H9 (cell line): ENCODE measurements around the gene SLCO2A1. TPM values are rescaled to one million over a fixed set of nuclear protein-coding genes. Genes with fewer than 3 reads are reported as not detected.

ENCODE experiments used
- DNase-seq: peaks from one replicate; pipeline ENCODE4 v3.0.0-alpha.2; 2017
- H2AFZ ChIP-seq: one replicate; pipeline ENCODE4 v1.6.1; 2013; ENCODE audit warnings: mild to moderate bottlenecking, low read length, control low read depth, moderate library complexity
- H2AK5ac ChIP-seq: 2 replicates; pipeline ENCODE4 v1.6.1; 2013; ENCODE audit warnings: low read length, control low read depth, mixed read lengths; ENCODE audit not compliant: insufficient read length
- H2BK120ac ChIP-seq: one replicate; pipeline ENCODE4 v1.6.1; 2013; ENCODE audit warnings: low read depth, mild to moderate bottlenecking, low read length, control low read depth, inconsistent platforms; ENCODE audit not compliant: poor library complexity, severe bottlenecking
- H2BK12ac ChIP-seq: 2 replicates; pipeline ENCODE4 v1.6.1; 2013; ENCODE audit warnings: low read length, control low read depth, mixed read lengths, low read depth; ENCODE audit not compliant: insufficient read length
- H2BK15ac ChIP-seq: 2 replicates; pipeline ENCODE4 v1.6.1; 2013; ENCODE audit warnings: low read depth, low read length, control low read depth
- H2BK20ac ChIP-seq: one replicate; pipeline ENCODE4 v1.6.1; 2013; ENCODE audit warnings: low read depth, mild to moderate bottlenecking, low read length, control low read depth, inconsistent platforms; ENCODE audit not compliant: poor library complexity, severe bottlenecking
- H2BK5ac ChIP-seq: 2 replicates; pipeline ENCODE4 v1.6.1; 2013; ENCODE audit warnings: low read length, control low read depth, mixed read lengths; ENCODE audit not compliant: insufficient read length
- H3K14ac ChIP-seq: 2 replicates; pipeline ENCODE4 v1.6.1; 2013; ENCODE audit warnings: low read length, control low read depth; ENCODE audit not compliant: insufficient read depth
- H3K18ac ChIP-seq: 2 replicates; pipeline ENCODE4 v1.6.1; 2013; ENCODE audit warnings: low read depth, mild to moderate bottlenecking, mixed read lengths, low read length, control low read depth; ENCODE audit not compliant: insufficient read length
- H3K23ac ChIP-seq: 2 replicates; pipeline ENCODE4 v1.6.1; 2013; ENCODE audit warnings: low read length, control low read depth, mixed read lengths, low read depth; ENCODE audit not compliant: insufficient read length
- H3K23me2 ChIP-seq: 2 replicates; pipeline ENCODE4 v1.6.1; 2013; ENCODE audit warnings: low read depth, mild to moderate bottlenecking, mixed read lengths, low read length, control low read depth; ENCODE audit not compliant: insufficient read length, poor library complexity, severe bottlenecking
- H3K27ac ChIP-seq: 2 replicates; pipeline ENCODE4 v1.5.1; 2013; ENCODE audit warnings: low read length, control low read depth, mixed read lengths, low read depth; ENCODE audit not compliant: insufficient read length
- H3K27me3 ChIP-seq: 2 replicates; pipeline ENCODE4 v1.6.1; 2013; ENCODE audit warnings: low read length, control low read depth, inconsistent platforms; ENCODE audit not compliant: insufficient read depth
- H3K4ac ChIP-seq: 2 replicates; pipeline ENCODE4 v1.6.1; 2013; ENCODE audit warnings: low read depth, mild to moderate bottlenecking, control low read depth, inconsistent platforms, low read length, moderate library complexity
- H3K4me1 ChIP-seq: 2 replicates; pipeline ENCODE4 v1.6.1; 2013; ENCODE audit warnings: low read length, control low read depth, inconsistent platforms; ENCODE audit not compliant: insufficient read depth
- H3K4me2 ChIP-seq: 2 replicates; pipeline ENCODE4 v1.6.1; 2013; ENCODE audit warnings: low read length, control low read depth, mixed read lengths; ENCODE audit not compliant: insufficient read length, insufficient read depth
- H3K56ac ChIP-seq: 2 replicates; pipeline ENCODE4 v1.6.1; 2013; ENCODE audit warnings: low read depth, mild to moderate bottlenecking, mixed read lengths, low read length, control low read depth; ENCODE audit not compliant: insufficient read length
- H3K79me1 ChIP-seq: 2 replicates; pipeline ENCODE4 v1.6.1; 2013; ENCODE audit warnings: low read depth, mild to moderate bottlenecking, moderate library complexity, low read length, control low read depth, inconsistent platforms; ENCODE audit not compliant: insufficient read depth, poor library complexity, severe bottlenecking
- H3K79me2 ChIP-seq: 2 replicates; pipeline ENCODE4 v1.6.1; 2013; ENCODE audit warnings: low read length, control low read depth, inconsistent platforms; ENCODE audit not compliant: insufficient read depth
- H3K9ac ChIP-seq: 2 replicates; pipeline ENCODE4 v1.6.1; 2013; ENCODE audit warnings: low read length, control low read depth, mixed read lengths; ENCODE audit not compliant: insufficient read length; ENCODE audit errors: extremely low read depth
- H3K9me3 ChIP-seq: one replicate; pipeline ENCODE4 v1.6.1; 2013; ENCODE audit warnings: low read depth, low read length, inconsistent platforms; ENCODE audit not compliant: control insufficient read depth
- H3T11ph ChIP-seq: one replicate; pipeline ENCODE4 v1.6.1; 2013; ENCODE audit warnings: mild to moderate bottlenecking, low read length, control low read depth, inconsistent platforms
- H4K20me1 ChIP-seq: one replicate; pipeline ENCODE4 v1.6.1; 2013; ENCODE audit not compliant: control insufficient read depth, insufficient read length, insufficient read depth
- H4K5ac ChIP-seq: 2 replicates; pipeline ENCODE4 v1.6.1; 2013; ENCODE audit warnings: low read depth, mild to moderate bottlenecking, mixed read lengths, low read length, control low read depth; ENCODE audit not compliant: insufficient read length
- H4K8ac ChIP-seq: replicated peaks from 2 replicates; pipeline ENCODE4 v1.6.1; 2013; ENCODE audit warnings: low read length, control low read depth, mixed read lengths, low read depth; ENCODE audit not compliant: insufficient read length
- H4K91ac ChIP-seq: 2 replicates; pipeline ENCODE4 v1.6.1; 2013; ENCODE audit warnings: low read depth, mild to moderate bottlenecking, moderate library complexity, mixed read lengths, low read length, control low read depth; ENCODE audit not compliant: insufficient read length
- H3K27ac Mint-ChIP-seq, 3 experiments: 2 replicates in 2 of 3; 3 replicates in 1 of 3; pipeline ENCODE4 v1.8.0; 2020 to 2021; ENCODE audit warnings: mixed read lengths in 3 of 3, mild to moderate bottlenecking in 1 of 3, moderate library complexity in 1 of 3
- H3K27me3 Mint-ChIP-seq: 2 replicates; pipeline ENCODE4 v1.8.0; 2021; ENCODE audit warnings: low read depth, mild to moderate bottlenecking, moderate library complexity, mixed read lengths
- H3K36me3 Mint-ChIP-seq, 3 experiments: 2 replicates in 2 of 3; 3 replicates in 1 of 3; pipeline ENCODE4 v1.8.0; 2020 to 2021; ENCODE audit warnings: low read depth in 3 of 3, mixed read lengths in 3 of 3; ENCODE audit not compliant: insufficient read depth in 1 of 3
- H3K4me1 Mint-ChIP-seq, 2 experiments: 2 replicates each; pipeline ENCODE4 v1.8.0; 2020; ENCODE audit warnings: mixed read lengths in 2 of 2
- H3K4me3 Mint-ChIP-seq, 2 experiments: 2 replicates in 1 of 2; 3 replicates in 1 of 2; pipeline ENCODE4 v1.8.0; 2020 to 2021; ENCODE audit warnings: mild to moderate bottlenecking in 2 of 2, mixed read lengths in 2 of 2, moderate library complexity in 1 of 2
- H3K9me3 Mint-ChIP-seq, 2 experiments: 2 replicates in 1 of 2; 3 replicates in 1 of 2; pipeline ENCODE4 v1.8.0; 2020; ENCODE audit warnings: mild to moderate bottlenecking in 2 of 2, mixed read lengths in 2 of 2, moderate library complexity in 1 of 2
- WGBS: extraction: QIAGEN DNeasy Blood & Tissue Kit; methylation state at CpG from one replicate; pipeline ENCODE4 v1.1.7; 2013; ENCODE audit warnings: missing lambda C conversion rate, low lambda C conversion rate, mixed read lengths; ENCODE audit not compliant: insufficient read length; ENCODE audit errors: extremely low coverage; 5-methylcytosine and 5-hydroxymethylcytosine counted together
- total RNA-seq: library from RNA; stranded (reverse); gene quantifications from 2 replicates; pipeline ENCODE4 v1.2.1, GENCODE V29; 2021
- TF ChIP-seq, protein P1 (sequence below): fragments of 200-600 bp; sonication (generic); conservative IDR thresholded peaks from 3 replicates; pipeline ENCODE4 v1.8.0; 2021; ENCODE audit warnings: antibody characterized with exemption, mild to moderate bottlenecking

SLCO2A1 gene
- total RNA-seq, 1 experiment from 2014 or later, result 0.98 TPM

DNA sequence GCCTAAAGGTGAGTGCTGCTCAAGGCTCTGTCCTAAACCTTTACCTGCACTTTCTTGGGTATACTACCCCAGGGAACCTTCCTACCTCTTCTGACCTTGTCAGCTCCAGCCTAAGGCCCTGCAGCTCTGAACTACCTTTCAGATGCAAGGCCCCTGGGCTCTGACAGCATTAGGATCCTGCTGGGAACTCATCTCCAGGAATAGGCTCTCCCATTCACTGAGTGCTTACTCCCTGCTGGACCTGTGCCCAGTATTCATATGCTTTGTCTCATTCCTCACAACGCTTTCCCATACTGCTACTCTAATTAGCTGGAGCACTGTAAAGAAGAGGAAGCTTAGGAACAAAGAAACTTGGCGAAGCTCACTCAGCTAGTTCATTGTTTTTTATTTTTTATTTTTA lies 80.3 kb downstream of the SLCO2A1 start:
- no peak overlapping the region for H3K4ac ChIP-seq
- H4K91ac ChIP-seq, result no peak overlapping the region
- no peak overlapping the region for H3K4me2 ChIP-seq
- H3K4me1 ChIP-seq, result peaks cover 9% of the 10 kb centered on the region
- H2BK5ac ChIP-seq, result no peak overlapping the region
- H3K23me2 ChIP-seq, result no peaks in the 10 kb centered on the region
- WGBS, result no CpG with 5 or more reads among the region's 2 CpGs
- TF ChIP-seq, protein P1, sequence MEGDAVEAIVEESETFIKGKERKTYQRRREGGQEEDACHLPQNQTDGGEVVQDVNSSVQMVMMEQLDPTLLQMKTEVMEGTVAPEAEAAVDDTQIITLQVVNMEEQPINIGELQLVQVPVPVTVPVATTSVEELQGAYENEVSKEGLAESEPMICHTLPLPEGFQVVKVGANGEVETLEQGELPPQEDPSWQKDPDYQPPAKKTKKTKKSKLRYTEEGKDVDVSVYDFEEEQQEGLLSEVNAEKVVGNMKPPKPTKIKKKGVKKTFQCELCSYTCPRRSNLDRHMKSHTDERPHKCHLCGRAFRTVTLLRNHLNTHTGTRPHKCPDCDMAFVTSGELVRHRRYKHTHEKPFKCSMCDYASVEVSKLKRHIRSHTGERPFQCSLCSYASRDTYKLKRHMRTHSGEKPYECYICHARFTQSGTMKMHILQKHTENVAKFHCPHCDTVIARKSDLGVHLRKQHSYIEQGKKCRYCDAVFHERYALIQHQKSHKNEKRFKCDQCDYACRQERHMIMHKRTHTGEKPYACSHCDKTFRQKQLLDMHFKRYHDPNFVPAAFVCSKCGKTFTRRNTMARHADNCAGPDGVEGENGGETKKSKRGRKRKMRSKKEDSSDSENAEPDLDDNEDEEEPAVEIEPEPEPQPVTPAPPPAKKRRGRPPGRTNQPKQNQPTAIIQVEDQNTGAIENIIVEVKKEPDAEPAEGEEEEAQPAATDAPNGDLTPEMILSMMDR, result no peak
- H3K27me3 ChIP-seq, result no peaks in the 10 kb centered on the region
- Mint-ChIP-seq H3K27ac (no peak overlapping the region), H3K27me3 (peaks cover 66% of the 10 kb centered on the region), H3K9me3 (peaks cover 0 to 9% of the 10 kb centered on the region in 2 experiments; a peak in 2 of 5 replicates), H3K36me3 (peaks cover 0 to 2% (median 2%) of the 10 kb centered on the region in 3 experiments; a peak in 3 of 7 replicates), H3K4me1 (peaks cover 31 to 35% of the 10 kb centered on the region in 2 experiments), H3K4me3 (peak overlapping the region in 1 of 2 experiments; percentile 1; a peak in 2 of 5 replicates)
- H4K20me1 ChIP-seq, result no peaks in the 10 kb centered on the region
- H3K79me1 ChIP-seq, result no peaks in the 10 kb centered on the region
- H3K18ac ChIP-seq, result no peak overlapping the region
- H3T11ph ChIP-seq, result no peak overlapping the region
- H3K79me2 ChIP-seq, result no peaks in the 10 kb centered on the region
- H3K9ac ChIP-seq, result no peak overlapping the region
- no peak overlapping the region for H4K5ac ChIP-seq
- no peak overlapping the region for H3K27ac ChIP-seq
- no peak overlapping the region for H3K14ac ChIP-seq
- H3K23ac ChIP-seq, result no peak overlapping the region
- H4K8ac ChIP-seq, result no peak overlapping the region
- H2AK5ac ChIP-seq, result no peak overlapping the region
- H2BK120ac ChIP-seq, result no peak overlapping the region
- DNase-seq, result peak; percentile 73
- H2BK15ac ChIP-seq, result no peak overlapping the region
- H3K56ac ChIP-seq, result no peak overlapping the region
- H2BK12ac ChIP-seq, result no peak overlapping the region
- H3K9me3 ChIP-seq, result no peaks in the 10 kb centered on the region
- H2AFZ ChIP-seq, result no peak overlapping the region
- no peak overlapping the region for H2BK20ac ChIP-seq
